GM20431 (cell line): ENCODE results near the gene CELF4.

Experiments
- in situ Hi-C: fragments of 300-500 bp; cut with MseI, MboI; formaldehyde crosslinking; loops from one replicate; pipeline ENCODE4 v1.15.0; 2020; ENCODE audit warnings: low sequenced_read_pairs; ENCODE audit not compliant: unreplicated experiment

CELF4 gene

DNA sequence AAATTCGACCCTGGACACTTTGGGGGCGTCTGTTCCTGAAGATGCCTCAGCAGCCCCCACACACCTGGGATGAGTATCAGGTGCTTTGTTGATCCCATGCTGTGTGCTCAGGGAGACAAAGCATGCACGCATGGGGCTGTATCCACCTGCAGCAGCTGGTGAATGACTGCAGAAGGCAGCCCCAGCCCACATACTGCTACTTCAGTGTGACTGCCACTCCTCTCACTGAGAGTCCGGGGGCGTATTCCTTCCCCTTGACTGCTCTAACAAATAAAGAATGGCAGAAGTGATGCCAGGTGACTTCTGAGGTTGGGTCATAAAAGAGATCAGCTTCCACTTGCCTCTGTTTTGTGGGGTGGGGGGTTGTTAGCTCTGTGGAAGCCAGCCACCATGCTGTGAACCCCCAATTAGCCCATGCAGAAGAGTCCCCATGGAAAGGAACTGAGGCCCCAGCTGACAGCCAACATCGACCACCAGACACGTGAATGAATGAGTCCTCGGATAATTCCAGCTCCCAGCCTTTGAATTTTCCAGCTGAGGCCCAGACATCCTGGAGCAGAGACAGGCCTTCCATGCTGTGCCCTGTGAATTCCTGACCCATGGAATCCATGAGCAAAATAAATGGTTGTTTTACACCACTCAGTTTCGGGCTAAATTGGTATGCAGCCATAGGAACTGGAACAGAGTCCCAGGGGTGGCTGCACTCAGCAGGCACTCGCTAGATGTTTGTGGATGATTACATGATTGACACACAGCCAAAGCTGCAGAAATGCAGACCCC is 289.3 kb downstream of the CELF4 start:
- in situ Hi-C loops = no loop called here

DNA sequence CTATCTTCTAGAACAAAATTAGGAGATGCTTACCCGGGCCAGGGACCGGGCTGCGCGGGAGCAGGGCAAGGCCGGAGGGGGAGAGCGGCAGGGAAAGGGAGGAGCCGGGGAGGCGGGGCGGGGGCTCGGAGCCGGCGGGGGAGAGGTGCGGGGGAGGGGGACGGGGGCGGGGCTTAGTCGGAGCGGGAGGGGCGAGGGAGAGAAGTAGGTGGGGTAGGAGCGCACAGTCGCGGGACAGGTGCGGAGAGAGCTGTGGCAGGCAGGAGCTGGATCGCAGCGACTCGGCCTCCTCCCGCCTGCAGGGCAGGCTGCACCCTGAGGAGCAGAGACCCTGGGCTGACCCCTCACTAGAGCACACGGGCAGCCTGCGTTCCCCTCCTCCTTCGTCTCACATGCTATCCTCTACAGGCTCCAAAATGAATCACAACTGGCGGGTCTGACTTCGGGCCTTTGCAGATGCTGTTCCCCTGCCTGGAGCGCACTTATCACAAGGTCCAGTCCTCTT is 290.3 kb downstream of the CELF4 start:
- in situ Hi-C loops = no loop called here

DNA sequence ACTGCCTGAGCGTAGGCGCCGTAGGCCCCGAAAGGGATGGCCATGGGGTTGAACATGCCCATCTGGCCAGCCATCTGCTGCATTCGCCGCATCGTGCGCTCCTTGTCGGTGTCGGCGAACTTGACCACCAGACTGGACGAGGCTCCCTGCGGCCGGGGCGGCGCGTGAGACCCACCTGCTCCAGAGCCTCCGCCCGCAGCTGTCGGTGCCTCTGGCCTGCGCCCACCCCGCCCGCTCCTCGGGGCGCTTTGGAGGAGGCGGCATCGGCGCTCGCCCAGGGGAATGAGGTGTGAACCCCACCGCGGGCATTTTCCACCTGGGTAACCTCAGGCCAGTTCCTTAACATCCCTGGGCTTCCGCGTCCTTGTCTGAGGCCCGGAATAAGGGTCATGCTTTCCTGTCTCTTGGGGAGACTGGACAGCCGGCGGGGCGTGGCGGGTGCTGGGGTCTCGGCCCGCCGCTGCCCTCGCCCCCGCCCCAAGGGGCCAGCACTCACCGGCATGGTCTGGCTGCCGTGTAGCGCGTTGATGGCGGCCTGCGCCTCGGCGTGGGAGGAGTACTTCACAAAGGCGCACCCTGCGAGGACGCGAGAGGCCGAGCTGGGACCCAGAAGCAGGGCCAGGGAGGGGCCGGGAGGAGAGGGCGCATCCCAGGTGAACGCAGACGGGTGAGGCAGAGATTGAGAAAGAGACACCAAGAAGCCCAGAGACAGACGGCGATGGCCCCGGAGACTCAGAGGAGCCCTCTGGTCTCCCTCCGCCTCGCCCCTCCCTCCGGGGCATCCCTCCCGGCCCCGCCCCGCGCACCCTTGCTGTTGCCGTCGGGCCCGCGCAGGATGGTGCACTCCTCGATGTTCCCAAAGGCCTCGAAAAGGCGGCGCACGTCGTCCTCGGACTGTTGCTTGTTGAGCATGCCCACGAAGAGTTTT is 291.0 kb downstream of the CELF4 start:
- in situ Hi-C loops = no loop called here

DNA sequence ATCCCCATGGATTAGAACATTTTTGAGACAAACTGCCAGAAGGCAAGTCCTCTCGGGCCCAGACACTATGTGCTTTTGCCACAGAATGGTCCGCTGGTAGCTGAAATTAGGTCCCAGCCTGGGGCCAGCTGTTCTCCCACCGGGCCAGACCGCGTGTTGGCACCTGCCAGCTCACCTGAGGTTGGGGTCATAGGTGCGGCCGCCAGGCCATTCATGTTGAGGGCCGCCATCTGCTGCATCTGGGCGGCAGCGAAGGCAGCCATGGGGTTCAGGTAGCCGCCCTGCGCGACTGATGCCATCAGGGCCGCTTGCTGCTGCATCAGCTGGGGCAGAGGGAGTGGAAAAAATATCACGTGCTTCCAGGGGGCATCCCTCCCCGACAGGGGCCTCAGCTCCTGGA is 292.8 kb downstream of the CELF4 start:
- in situ Hi-C loops = no loop called here

DNA sequence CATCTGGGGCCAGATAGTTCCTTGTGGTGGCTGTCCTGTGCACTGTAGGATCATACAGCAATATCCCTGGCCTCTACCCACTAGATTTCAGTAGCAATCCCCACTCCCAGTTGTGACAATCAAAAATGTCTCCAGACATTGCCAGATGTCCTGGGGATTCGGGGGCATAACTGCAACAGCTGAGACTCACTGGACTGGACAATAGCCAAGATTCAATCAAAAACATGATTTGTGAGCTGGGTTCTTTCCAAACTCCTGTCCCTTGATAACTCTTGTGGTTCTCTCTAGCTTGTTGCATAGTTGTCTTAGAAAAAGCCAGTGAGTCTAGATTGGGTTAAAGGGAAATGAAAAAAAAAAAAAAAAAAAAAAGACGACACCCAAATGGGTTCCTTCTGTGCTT is 293.4 kb downstream of the CELF4 start:
- in situ Hi-C loops = no loop called here

DNA sequence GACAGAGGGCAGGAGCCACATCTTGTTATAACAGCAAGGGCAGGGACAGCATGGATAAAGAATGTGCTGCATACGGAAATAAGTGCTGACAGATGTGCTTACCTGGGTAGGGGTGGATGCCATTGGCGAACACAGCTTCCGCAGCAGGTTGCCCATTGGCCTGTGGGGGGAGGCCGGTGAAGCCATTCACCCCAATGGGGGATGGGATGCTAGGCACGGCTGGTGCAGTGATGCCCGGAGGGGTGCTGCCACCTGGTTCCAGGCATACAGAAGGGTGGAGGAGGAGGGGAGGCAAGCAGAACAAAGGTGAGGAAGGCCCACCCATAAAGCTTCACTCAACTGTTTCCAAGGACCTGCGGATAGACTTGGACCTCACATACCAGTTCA is 294.9 kb downstream of the CELF4 start:
- in situ Hi-C loops = no loop called here

DNA sequence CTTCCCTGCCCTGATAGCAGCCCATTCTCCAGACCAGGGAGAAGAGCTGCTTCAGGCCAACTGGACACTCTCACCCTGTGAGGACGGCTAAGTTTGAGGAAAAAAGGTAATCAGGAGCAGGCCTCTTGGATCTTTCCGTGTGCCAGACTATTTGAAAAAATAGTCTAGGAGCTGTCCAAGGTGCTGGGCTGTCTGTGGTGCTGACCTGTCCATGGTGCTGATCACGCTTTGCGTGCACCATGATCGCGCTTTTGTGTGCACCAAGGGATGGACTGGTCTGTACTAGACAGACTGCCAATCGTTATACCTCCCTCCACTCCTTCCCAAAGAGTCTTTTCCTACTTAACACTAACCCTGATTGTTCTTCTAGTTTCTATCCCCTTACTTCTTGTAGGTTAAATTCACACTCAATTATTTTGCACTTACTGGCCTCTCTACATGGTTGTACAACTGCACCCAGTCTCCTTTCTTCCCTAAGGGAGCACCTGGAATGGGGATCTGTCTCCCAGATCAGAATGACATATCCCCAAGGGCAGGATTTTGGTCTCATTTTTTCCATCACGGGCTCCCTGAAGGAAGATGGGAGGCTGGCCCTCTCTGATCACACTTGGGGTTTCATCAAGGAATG is 295.4 kb downstream of the CELF4 start:
- in situ Hi-C loops = no loop called here

DNA sequence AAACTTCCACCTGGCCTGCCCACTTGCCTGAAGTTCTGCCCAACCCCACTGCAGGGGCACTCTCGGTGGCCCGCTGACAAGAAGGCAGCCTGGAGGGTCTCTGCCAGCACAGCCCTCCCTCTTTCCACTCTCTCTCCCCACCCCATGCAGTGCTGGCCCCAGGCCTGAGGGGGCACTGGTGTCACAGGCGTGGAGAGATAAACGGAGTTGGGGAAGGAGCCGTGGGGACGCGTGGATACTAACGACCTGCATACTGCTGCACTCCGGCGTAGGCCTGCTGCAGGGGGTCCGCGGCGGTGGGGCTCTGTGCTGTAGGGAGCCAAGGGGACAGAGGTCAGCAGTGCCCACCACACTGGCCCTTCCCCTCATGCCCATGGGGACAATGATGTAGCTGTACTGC is 299.3 kb downstream of the CELF4 start:
- in situ Hi-C loops = no loop called here

DNA sequence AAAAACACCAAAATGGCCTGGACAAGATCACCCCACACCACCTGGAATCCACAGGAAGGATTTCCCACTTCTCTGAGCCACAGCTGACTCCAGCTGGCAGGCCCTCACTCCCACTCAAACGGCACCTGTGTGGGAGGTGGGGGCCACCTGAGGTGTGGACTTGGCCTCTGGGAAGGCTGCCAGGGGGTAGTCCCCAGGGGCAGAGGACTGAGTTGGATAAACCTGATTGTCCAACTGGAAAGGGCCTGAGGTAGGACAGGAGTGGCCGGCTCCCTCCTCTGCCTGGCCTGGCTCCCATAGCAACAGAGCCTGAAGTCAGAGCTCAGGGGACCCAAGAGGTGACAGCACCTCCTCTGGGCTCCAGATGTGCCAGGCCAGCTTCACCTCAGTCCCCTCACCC is 300.2 kb downstream of the CELF4 start:
- in situ Hi-C loops = no loop called here

DNA sequence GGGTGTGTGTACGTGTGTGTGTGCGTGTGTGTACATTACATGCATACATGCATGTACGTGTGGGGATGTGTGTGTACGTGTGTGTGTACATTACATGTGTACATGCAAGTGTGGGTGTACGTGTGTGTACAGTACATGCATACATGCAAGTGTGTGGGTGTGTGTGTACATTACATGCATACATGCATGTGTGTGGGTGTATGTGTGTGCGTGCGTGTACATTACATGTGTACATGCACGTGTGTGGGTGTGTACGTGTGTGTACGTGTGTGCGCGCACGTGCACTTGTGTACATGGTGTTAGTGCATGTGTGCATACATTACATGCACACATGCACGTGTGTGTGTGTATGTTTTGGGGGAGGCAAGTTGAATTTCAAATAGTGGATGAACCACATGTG is 300.6 kb downstream of the CELF4 start:
- in situ Hi-C loops = no loop called here

DNA sequence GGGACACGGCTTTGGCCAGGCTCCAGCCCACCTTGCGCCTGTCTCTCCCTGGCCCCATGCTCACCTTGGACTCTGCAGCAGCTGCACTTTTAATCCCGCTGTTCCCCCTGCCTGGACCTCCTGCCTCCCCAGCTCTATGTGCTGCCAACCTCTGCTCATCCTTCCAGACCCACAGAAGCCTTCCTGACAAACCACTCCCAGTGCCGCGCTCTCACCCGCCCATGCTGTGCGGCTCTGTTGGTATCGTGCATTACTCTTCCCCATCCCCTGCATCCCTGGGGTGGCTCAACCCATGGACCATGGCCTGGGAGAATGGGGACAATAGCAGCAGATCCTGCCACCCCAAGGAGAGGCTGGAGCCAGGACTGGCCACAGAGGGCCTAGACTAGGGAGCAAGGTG is 303.6 kb downstream of the CELF4 start:
- in situ Hi-C loops = no loop called here

DNA sequence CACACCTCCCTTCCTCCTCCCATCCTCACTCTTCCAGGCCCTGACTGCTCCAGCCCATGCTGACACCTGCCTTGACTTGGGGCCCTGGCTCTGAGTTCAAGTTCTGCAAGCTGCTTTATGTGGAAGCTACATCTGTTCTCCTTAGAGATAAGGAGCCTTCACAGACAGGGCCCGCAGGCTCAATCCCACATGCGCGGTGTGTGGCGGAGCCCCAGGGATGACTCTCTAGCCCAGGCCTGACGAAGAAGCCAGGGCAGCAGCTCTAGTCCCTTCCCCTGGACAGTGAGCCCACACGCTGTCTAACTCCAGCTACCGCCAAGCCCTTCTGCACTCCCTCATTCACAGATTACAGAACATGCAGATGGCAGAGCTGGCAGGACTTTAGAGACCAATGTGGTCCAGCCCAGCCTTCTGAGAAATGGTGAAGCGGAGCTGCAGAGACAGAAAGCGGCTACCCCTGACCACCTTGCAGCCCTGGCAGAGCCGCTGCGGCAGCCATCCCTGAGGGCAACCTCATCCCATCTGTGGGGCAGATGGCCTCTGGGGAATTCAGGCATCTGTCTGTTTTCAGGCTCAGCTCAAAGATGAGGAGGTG is 304.3 kb downstream of the CELF4 start:
- in situ Hi-C loops = no loop called here

DNA sequence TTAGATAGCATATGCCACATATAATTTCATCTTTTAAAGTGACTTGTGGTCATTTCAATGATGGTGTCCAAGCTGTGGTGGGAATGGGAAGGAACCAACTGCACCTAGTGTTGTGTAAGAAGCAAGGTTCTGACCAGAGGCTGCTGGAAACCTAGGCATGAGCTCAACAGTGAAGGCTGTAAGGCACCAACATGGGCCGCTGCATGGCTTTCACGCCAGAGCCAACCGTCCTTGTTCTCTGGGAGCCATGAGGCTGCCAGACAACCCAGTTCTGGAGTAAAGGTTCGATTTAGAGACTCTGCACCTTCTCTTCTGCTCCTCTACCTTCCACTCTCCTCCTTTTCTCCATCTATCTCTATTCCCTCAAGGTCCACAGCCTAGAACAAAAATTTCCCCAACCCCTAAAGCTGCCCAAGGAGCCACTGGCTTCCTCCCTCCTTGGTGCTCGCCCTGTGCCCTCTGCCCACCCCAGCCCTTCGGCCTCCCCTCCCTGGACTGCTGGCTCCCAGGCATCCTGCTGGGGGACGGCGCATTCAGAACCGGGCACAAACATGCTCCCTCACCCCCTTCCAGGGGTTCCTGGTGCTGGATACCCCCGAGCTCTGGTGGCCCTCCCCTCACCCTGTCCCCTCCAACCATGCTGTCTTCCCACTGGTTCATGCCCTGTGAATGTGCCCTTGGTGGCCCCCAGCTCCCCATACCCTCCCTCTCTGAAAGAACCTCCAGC is 305.1 kb downstream of the CELF4 start:
- in situ Hi-C loops = no loop called here

DNA sequence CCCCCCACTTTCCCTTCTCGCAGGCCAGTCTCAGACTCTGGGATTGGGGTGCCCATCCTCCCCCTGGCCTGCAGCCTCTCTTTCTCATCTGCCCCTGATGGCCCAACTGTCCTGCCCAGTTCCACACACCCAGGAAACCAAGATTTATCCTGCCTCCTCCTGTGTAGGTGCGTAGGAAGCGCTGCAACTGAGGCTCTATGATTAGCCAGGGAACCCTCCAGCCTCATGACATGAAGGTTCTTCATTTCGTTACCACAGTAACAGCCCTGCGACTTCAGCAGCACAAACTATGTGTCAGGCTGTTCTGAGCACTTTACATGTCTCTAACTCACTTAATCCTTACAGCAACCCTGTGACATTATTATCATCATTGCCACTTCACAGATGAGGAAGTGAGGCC is 305.9 kb downstream of the CELF4 start:
- in situ Hi-C loops = no loop called here

DNA sequence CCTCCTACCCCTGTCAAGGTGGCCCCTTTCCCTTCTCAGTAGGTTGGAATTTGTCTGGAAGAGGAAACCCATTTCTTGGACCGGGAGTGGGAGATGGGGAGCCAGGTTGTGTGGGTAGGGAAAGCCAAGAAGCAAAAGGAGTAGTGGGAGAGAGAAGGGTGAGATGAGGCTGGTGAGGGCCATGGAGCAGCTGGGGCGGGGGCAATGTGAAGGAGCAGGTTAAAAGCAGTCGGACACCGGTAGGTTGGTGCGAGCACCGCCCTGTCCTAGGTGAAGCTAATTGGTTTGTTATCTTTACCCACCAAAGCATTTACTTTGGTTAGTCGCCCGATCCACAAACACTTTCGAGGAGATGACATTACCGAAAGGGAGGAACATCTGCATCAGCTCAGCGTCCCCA is 306.8 kb downstream of the CELF4 start:
- in situ Hi-C loops = no loop called here

DNA sequence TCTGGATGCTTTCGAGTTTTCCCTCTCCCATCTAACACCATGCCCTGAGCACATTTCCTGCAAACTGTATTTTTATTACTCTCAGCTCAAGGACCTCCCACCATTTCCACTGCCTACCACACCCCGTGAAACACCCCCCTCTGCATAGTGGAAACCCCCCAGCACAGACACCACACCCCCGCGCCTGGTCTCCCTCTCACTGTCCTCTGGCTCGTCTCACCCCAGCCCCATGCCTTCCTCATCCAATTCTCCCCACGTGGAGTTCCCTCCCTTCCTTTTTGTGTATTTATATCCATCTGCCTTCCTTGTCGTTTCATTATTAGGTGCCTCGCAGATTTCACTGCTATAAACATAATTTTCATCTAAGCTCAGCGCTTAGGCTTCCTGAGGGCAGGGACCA is 307.5 kb downstream of the CELF4 start:
- in situ Hi-C loops = no loop called here

DNA sequence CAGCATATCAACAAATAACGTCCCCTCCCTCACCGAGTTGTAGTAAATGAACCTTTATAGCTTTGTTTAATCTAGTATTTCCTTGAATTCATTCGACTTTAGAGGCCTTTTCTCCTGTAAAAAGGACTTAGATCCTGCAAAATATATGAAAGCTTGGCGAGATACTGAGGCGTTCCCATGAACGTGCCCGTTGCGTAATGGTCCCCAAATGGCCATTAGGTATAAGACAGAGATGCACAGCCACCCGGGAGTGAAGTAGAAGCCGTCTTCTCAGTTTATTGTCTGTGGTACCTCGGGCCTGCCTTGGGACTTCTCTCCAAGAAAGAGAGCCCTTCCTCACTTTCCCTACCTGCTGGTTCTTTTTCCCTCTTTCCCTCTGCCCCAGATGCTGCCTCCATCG is 310.6 kb downstream of the CELF4 start:
- in situ Hi-C loops = no loop called here

DNA sequence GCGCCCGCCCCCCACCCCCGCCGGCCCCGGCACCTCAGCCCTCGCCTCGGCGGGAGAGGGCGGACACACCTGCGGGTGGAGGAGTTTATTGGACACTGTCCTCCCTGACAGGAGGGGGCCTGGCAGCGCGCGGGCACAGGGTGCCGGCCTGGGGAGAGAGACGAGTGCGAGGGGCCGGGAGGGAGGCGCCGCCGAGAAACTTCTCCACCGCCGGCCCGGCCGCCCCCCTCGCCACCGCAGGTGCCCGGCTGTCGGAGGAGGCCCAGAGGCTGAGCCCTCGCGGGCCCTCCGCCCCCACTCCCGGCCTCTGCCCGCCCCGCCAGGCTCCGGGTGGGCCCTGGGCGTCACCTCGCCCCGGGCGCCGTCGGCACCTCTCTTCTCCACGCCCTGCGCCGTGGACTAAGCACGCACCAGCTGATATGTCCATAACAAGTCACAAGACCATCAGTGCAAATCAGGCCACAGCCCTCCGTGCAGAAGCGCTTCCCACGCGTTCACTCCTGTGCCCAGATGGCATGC is 311.3 kb downstream of the CELF4 start:
- in situ Hi-C loops = no loop called here

DNA sequence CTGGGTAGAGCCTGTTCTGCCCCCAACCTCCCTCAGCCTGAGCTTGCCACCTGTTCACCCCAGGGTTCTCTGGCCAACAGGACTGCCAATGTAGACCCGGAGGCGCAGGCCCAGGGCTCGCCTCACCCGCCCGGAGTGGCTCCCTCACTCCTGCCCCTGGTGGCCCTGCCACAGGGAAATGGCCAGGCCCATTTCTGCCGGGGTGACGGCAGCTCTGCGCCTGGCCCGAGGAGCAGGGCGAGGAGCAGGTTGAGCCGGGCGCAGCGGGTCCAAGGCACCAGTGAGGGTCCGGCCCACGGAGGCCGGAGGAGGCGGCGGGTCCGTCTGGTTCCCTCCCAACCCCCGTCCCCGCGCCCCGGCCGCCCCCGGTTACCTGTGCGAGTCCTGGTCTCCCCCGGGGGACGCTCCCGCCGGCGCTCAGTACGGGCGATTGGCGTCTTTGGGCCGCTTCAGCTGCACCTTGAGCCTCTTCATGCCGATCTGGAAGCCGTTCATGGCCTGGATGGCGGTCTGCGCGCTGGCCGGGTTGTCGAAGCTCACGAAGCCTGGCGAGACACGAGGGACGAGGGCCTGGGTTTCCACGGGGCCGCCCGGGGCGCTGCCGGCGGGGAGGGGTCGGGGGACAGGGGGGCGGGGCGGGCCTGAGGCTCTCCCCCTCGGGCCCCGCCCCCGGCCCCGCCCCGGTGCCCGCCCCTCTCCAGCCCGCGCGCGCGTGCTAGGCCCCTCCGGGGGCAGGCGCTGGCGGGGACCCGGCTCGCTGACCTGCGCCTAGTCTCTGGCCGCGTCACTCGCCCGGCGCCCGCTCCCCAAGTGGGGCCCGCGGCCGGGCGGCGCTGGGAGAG is 312.0 kb downstream of the CELF4 start:
- in situ Hi-C loops = no loop called here
